Panc1 (cell line): ENCODE results near the gene TSPAN3.

ENCODE experiments used
- POLR2AphosphoS5 ChIP-seq: IDR thresholded peaks from 2 replicates; pipeline ENCODE4 v1.6.1; 2012; ENCODE audit warnings: mild to moderate bottlenecking, low read depth, low read length, moderate library complexity
- REST ChIP-seq, 2 experiments: IDR thresholded peaks; 2 replicates each; pipeline ENCODE4 v1.6.1; 2011 to 2012; ENCODE audit warnings: low read depth in 2 of 2, control low read depth in 1 of 2, low read length in 1 of 2, mild to moderate bottlenecking in 1 of 2, moderate library complexity in 1 of 2; ENCODE audit not compliant: insufficient read depth in 1 of 2
- TF ChIP-seq, protein P1 (sequence below): fragments of 450-650 bp; IDR thresholded peaks from 2 replicates; pipeline ENCODE4 v1.5.1; 2017; ENCODE audit warnings: mild to moderate bottlenecking

GRCh38 chr15:77057685-77058084, 13.2 kb downstream of the TSPAN3 start:
- no peak for TF ChIP-seq REST (IDR thresholded peaks at IDR 0.05; ENCODE audit: insufficient read depth in 1 of 2, low read depth in 2 of 2, low read length in 1 of 2)
- TF ChIP-seq, protein P1, sequence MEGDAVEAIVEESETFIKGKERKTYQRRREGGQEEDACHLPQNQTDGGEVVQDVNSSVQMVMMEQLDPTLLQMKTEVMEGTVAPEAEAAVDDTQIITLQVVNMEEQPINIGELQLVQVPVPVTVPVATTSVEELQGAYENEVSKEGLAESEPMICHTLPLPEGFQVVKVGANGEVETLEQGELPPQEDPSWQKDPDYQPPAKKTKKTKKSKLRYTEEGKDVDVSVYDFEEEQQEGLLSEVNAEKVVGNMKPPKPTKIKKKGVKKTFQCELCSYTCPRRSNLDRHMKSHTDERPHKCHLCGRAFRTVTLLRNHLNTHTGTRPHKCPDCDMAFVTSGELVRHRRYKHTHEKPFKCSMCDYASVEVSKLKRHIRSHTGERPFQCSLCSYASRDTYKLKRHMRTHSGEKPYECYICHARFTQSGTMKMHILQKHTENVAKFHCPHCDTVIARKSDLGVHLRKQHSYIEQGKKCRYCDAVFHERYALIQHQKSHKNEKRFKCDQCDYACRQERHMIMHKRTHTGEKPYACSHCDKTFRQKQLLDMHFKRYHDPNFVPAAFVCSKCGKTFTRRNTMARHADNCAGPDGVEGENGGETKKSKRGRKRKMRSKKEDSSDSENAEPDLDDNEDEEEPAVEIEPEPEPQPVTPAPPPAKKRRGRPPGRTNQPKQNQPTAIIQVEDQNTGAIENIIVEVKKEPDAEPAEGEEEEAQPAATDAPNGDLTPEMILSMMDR, result no peak
- no peak for TF ChIP-seq POLR2AphosphoS5
